Measurements from ENCODE around the gene DLEC1.

GRCh38 chr3:38120693-38121450, 81.9 kb downstream of the DLEC1 start:
- TF ChIP-seq CTCF (conservative IDR thresholded peaks at IDR 0.05 in 1 of 2, IDR thresholded peaks at IDR 0.05 in 1 of 2; ENCODE audit: low read depth in 1 of 2, low read length in 2 of 2) (no peak), EZH2 (IDR thresholded peaks at IDR 0.05; ENCODE audit: low read length, missing control alignments) (no peak)
